GM18517 (cell line): ENCODE results near the gene INO80E.

Experiments
- ATAC-seq: cut with Tn5 transposase; IDR thresholded peaks from one replicate; pipeline ENCODE4 v1.9.1; 2021; ENCODE audit warnings: mild to moderate bottlenecking, moderate library complexity; ENCODE audit not compliant: unreplicated experiment

The INO80E gene

GRCh38 chr16:29975134-29975538 is 20.9 kb upstream of the INO80E start:
- no peak for ATAC-seq

DNA sequence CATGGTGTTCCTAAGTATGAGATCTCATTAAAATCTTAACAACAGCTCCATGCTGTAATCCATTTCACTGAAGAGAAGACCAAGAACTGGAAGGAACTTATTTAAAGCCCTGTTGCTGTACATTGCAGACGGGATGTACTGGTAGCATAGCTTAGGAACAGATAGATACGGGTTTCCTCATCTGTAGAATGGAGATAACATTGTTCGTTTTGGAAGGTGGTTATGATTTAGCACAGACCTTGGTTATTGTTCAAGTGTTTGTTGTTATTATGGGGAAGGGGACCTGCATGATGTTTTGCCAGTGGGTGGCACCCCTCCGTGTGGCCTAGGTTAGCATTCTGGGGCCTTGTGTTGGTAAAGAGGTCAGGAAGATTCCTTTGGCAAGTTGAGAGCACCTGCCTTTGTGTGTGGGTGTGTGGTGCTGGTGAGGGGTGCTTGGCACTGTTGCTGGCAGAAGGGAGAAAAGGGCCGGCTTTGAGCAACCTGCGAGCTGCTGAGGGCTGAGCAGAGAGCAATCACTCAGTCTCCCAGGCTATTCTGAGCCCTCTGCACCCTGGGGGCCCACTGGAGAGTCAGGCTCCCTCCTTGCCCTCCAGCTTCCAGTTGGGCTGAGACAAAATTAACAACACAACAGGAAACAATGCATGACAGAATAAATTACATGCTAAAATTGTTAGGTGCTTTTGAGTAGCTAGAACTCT is 20.1 kb upstream of the INO80E start:
- ATAC-seq = no peak

- ATAC-seq = no peak
Observed at GRCh38 chr16:29977063-29977825, 18.8 kb upstream of the INO80E start.

DNA sequence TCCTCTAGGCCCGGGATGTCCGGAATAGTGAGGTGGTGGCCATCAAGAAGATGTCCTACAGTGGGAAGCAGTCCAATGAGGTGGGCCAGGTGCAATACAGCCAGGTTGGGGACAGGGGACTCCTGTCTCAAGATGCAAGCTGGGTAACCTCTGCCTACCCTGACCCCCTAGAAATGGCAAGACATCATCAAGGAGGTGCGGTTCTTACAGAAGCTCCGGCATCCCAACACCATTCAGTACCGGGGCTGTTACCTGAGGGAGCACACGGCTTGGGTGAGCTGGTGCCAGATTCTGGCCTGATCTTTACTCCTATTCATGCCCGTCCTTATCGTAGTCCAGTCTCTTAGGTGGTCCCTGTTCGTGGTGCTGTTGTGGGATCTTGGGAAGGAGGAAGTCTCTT is 18.0 kb upstream of the INO80E start:
- no peak for ATAC-seq

DNA sequence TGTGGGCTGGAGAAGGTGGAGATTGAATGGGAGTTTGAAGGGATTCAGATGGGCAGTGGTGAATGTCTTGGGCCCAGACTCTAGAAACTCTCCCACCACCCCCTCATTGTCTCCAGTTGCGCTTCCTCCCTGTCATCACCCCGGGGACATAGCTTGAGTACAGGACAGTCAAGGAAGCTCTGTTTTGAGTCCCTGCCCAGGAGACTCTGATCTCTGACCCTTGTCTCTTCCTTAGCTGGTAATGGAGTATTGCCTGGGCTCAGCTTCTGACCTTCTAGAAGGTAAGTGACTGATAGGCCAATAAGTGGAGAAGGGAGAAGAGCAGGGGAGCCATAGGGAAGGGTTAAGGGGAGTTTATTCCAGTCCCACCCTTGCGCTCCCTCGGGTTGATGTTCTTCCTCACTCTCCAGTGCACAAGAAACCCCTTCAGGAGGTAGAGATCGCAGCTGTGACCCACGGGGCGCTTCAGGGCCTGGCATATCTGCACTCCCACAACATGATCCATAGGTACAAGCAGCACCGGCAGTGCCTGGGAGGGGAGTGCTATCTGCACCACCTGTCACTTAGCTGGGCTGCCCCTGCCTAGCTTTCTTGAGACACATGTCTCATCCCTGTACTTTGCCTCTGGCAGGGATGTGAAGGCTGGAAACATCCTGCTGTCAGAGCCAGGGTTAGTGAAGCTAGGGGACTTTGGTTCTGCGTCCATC is 17.3 kb upstream of the INO80E start:
- ATAC-seq = no peak

GRCh38 chr16:29982560-29983419 is 13.3 kb upstream of the INO80E start:
- ATAC-seq = no peak

GRCh38 chr16:29983420-29984136 is 12.5 kb upstream of the INO80E start:
- no peak for ATAC-seq

DNA sequence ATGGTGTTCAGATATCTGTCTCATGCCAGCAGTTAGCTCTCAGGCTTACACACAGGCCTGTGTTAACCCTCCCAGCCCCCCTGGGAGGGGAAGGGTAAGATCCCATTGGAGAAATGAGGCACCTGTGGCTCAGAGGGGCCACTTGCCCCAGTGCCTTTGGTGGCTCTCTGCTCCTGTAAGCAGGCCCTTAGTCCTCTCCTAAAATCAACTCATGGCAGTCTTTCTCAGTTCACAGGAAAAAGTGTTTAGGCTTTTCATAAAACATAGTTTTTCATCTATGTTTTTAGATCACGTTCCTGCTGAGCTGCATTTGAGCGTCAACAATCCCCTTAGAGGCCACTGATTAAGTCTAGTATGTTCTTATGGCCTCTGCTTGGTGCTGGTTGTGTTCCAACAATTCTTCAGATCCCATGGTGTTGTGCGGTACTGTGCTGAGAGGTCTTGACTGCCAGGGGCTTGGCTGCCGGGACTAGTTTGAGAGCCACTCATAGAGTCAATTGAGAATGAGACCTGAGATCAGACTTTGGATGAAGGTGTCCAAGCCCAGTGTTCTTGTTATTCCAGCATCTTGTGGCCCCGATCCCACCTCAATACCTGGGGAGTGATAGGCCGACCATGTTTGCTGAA is 11.8 kb upstream of the INO80E start:
- no peak for ATAC-seq

- ATAC-seq = no peak
Observed at GRCh38 chr16:29984764-29985147, 11.3 kb upstream of the INO80E start.

DNA sequence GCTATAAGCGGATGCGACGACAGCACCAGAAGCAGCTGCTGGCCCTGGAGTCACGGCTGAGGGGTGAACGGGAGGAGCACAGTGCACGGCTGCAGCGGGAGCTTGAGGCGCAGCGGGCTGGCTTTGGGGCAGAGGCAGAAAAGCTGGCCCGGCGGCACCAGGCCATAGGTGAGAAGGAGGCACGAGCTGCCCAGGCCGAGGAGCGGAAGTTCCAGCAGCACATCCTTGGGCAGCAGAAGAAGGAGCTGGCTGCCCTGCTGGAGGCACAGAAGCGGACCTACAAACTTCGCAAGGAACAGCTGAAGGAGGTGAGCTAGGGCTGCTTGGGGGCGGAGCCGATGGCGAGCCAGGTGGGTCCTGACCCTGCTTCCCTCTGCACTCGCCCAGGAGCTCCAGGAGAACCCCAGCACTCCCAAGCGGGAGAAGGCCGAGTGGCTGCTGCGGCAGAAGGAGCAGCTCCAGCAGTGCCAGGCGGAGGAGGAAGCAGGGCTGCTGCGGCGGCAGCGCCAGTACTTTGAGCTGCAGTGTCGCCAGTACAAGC is 10.7 kb upstream of the INO80E start:
- ATAC-seq = no peak

DNA sequence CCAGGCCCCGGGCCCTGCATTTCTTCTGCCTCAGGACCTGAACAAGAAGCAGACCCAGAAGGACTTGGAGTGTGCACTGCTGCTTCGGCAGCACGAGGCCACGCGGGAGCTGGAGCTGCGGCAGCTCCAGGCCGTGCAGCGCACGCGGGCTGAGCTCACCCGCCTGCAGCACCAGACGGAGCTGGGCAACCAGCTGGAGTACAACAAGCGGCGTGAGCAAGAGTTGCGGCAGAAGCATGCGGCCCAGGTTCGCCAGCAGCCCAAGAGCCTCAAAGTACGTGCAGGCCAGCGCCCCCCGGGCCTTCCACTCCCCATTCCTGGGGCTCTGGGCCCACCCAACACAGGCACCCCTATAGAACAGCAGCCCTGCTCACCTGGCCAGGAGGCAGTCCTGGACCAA is 9.8 kb upstream of the INO80E start:
- ATAC-seq = no peak

DNA sequence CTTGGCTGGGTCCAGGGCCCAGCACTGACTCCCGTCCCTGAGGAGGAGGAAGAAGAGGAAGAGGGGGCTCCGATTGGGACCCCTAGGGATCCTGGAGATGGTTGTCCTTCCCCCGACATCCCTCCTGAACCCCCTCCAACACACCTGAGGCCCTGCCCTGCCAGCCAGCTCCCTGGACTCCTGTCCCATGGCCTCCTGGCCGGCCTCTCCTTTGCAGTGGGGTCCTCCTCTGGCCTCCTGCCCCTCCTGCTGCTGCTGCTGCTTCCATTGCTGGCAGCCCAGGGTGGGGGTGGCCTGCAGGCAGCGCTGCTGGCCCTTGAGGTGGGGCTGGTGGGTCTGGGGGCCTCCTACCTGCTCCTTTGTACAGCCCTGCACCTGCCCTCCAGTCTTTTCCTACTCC is 9.1 kb upstream of the INO80E start:
- no peak for ATAC-seq

GRCh38 chr16:29987371-29988085 is 8.5 kb upstream of the INO80E start:
- ATAC-seq = no peak

GRCh38 chr16:29988346-29989075 is 7.5 kb upstream of the INO80E start:
- no peak for ATAC-seq

DNA sequence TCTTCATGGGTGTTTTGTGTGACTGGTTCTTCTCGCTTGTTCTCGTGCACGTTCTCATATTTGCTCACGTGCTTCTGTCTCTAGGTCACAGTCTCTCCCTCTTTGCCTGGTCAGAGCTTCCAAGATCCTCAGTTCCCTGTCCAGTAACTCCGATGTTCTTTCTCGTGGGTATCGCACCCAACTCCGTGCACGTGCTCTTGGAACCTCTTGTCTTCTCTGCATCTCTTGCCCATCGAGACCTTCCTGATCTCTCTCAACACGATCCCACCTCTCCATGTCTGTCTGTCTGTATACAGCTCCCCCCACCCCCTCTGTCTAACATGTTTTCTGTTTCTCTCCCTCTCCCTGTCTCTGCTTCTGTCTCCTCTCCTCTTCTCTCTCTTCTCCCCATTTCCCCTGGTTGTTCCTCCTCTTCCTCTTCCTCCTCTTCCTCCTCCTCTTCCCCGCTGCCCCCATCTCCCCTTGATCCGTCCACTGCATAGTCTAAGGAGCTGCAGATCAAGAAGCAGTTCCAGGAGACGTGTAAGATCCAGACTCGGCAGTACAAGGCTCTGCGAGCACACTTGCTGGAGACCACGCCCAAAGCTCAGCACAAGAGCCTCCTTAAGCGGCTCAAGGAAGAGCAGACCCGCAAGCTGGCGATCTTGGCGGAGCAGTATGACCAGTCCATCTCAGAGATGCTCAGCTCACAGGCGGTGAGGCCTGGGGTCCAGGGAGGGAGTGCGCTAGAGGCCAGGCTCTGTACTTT is 6.8 kb upstream of the INO80E start:
- ATAC-seq = no peak

GRCh38 chr16:29990034-29990433 is 6.0 kb upstream of the INO80E start:
- no peak for ATAC-seq

DNA sequence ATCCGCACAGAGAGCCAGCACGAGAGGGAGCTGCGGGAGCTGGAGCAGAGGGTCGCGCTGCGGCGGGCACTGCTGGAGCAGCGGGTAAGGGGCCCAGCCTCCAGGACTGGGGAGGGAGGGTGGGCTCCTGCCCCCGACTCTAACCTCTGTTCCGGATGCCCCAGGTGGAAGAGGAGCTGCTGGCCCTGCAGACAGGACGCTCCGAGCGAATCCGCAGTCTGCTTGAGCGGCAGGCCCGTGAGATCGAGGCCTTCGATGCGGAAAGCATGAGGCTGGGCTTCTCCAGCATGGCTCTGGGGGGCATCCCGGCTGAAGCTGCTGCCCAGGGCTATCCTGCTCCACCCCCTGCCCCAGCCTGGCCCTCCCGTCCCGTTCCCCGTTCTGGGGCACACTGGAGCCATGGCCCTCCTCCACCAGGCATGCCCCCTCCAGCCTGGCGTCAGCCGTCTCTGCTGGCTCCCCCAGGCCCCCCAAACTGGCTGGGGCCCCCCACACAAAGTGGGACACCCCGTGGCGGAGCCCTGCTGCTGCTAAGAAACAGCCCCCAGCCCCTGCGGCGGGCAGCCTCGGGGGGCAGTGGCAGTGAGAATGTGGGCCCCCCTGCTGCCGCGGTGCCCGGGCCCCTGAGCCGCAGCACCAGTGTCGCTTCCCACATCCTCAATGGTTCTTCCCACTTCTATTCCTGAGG is 5.0 kb upstream of the INO80E start:
- ATAC-seq = no peak
